GF-D8 (cell line): ENCODE results near the gene PDCD1.
"Not testable (repeated sequence)": the region's sequence is repeated elsewhere in the genome, so short reads cannot be mapped to it uniquely, and the experiment has no call there.

Experiments
- DNase-seq: peaks from one replicate; lab custom pipeline; 2025; lab: John Stamatoyannopoulos, UW

The PDCD1 gene

GRCh38 chr2:241833756-241834526, 24.8 kb downstream of the PDCD1 start:
- DNase-seq, result not testable (repeated sequence)

- DNase-seq, result no peak
These were observed 25.5 kb downstream of the PDCD1 start for GRCh38 chr2:241833101-241833663.

GRCh38 chr2:241827394-241827793, 31.3 kb downstream of the PDCD1 start:
- DNase-seq, result no peak

GRCh38 chr2:241823531-241824437, 34.9 kb downstream of the PDCD1 start:
- not testable (repeated sequence) for DNase-seq

GRCh38 chr2:241822264-241822623, 36.5 kb downstream of the PDCD1 start:
- DNase-seq, result no peak

GRCh38 chr2:241821460-241822263, 37.0 kb downstream of the PDCD1 start:
- peak; percentile 2 for DNase-seq

GRCh38 chr2:241820625-241821384, 37.9 kb downstream of the PDCD1 start:
- no peak for DNase-seq

- DNase-seq, result not testable (repeated sequence)
These were observed 38.6 kb downstream of the PDCD1 start for GRCh38 chr2:241819947-241820624.

GRCh38 chr2:241818943-241819270, 39.8 kb downstream of the PDCD1 start:
- DNase-seq, result no peak

- DNase-seq, result no peak
These were observed 40.3 kb downstream of the PDCD1 start for GRCh38 chr2:241818229-241818942.

- not testable (repeated sequence) for DNase-seq
These were observed 40.9 kb downstream of the PDCD1 start for GRCh38 chr2:241817821-241818215.

- DNase-seq, result no peak
These were observed 41.4 kb downstream of the PDCD1 start for GRCh38 chr2:241817126-241817820.

- DNase-seq, result no peak
These were observed 42.1 kb downstream of the PDCD1 start for GRCh38 chr2:241816431-241817121.

- no peak for DNase-seq
These were observed 42.9 kb downstream of the PDCD1 start for GRCh38 chr2:241815477-241816430.

- DNase-seq, result no peak
These were observed 43.8 kb downstream of the PDCD1 start for GRCh38 chr2:241814643-241815476.

GRCh38 chr2:241814393-241814642, 44.4 kb downstream of the PDCD1 start:
- DNase-seq, result no peak
